ENCODE data around the gene SLC35E4. TPM values are rescaled to one million over a fixed set of nuclear protein-coding genes. Genes with fewer than 3 reads are reported as not detected.
A peak's percentile ranks its signal among the peaks of the same experiment; 100 is the strongest.

SLC35E4 gene
- total and polyA plus RNA-seq, 2 donors (not counting 1 experiment from before 2014, with no cell fraction given), result 0.39 to 3.4 TPM

DNA sequence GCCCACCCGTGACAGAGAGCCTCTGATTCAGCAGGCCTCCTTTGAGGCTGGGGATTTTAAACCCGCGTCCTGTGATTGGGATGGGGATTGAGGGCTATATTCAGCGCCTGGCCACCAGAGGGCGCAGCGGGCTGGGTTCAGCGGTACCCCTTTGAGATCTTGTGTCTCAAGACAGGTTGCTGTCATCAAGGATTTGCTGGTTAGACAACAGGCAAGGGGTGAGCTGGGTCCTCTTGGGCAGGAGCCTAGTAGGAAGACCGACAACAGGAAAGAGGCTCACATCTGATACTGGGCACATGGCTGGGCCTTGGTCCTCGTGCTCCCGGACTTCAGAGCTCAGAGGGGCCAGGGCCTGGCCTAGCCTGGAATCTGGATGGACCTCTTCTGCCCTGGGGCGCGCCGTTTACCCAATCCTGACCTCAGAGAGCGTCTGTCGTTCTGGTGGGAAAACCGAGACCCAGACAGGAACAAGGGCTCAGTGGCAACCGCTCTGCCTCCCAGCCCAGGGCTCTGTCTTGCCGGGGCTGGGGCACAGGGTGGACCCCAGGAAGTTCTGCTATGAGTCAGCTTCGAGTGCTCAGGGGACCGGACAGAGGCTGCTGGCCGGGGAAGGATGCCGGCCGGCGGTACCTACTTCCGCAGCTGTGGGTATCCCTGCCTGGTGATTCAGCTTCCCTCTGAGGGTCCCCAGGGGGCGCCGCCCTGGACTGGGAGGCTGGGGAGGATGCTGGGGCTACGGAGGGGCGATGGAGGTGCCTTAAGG lies 929 bp upstream of the SLC35E4 start:
- DNase-seq, result peak; percentile 92
- Histone ChIP-seq H3K27me3 (replicated peaks in 1 of 4; ENCODE audit: control extremely low read depth in 1 of 4, control insufficient read depth in 3 of 4, insufficient read depth in 4 of 4, low read length in 3 of 4) (no peaks in the 10 kb centered on the region), H3K4me1 (ENCODE audit: control insufficient read depth in 2 of 2, insufficient read depth in 2 of 2, low read length in 2 of 2) (peaks cover 18 to 28% of the 10 kb centered on the region in 2 donors), H3K4me3 (ENCODE audit: control extremely low read depth in 1 of 5, extremely low read depth in 1 of 5, insufficient read depth in 1 of 5, low read depth in 2 of 5, low read length in 4 of 5) (peak overlapping the region in 4 of 5 experiments; percentile 52 to 79 (median 65)), H3K79me2 (ENCODE audit: control insufficient read depth, insufficient read depth, low read length) (no peaks in the 10 kb centered on the region), H3K9me3 (ENCODE audit: control extremely low read depth in 1 of 3, control insufficient read depth in 2 of 3, insufficient read depth in 1 of 3, low read length in 2 of 3) (no peaks in the 10 kb centered on the region), H3K36me3 (replicated peaks in 1 of 2; ENCODE audit: control extremely low read depth in 1 of 2, control insufficient read depth in 1 of 2, extremely low read depth in 1 of 2, insufficient read depth in 2 of 2, low read length in 1 of 2) (no peaks in the 10 kb centered on the region), H3K27ac (ENCODE audit: low read length in 2 of 2) (peak overlapping the region; percentile 82 to 88), H3K9ac (ENCODE audit: low read length) (peak overlapping the region; percentile 77), H3K4me2 (replicated peaks; ENCODE audit: low read depth, low read length, poor library complexity, severe bottlenecking) (peak overlapping the region; percentile 99), H4K20me1 (ENCODE audit: control insufficient read depth, insufficient read depth, low read length, poor library complexity, severe bottlenecking) (no peaks in the 10 kb centered on the region), H2AFZ (ENCODE audit: insufficient read depth, low read depth, low read length, poor library complexity, severe bottlenecking) (peak overlapping the region; percentile 93)
- H3K27me3 Mint-ChIP-seq, result no peaks in the 10 kb centered on the region
- peaks cover 19% of the 10 kb centered on the region for H3K4me1 Mint-ChIP-seq
- peak overlapping the region; percentile 94 for H3K27ac Mint-ChIP-seq
- intact Hi-C loops (cut with micrococcal nuclease), result loop anchor here (1.0 to 2.0 kb wide), 4 partner anchors 15 to 335 kb away; partner anchors contain the start of genes DUSP18, TCN2 and TUG1
- peak; percentile 52 for ATAC-seq (ENCODE audit: low read depth)
- TF ChIP-seq EZH2 (IDR thresholded peaks at IDR 0.05; ENCODE audit: borderline replicate concordance, insufficient read depth, low read depth, low read length, poor library complexity, severe bottlenecking), result no peak
- TF ChIP-seq, protein P1, sequence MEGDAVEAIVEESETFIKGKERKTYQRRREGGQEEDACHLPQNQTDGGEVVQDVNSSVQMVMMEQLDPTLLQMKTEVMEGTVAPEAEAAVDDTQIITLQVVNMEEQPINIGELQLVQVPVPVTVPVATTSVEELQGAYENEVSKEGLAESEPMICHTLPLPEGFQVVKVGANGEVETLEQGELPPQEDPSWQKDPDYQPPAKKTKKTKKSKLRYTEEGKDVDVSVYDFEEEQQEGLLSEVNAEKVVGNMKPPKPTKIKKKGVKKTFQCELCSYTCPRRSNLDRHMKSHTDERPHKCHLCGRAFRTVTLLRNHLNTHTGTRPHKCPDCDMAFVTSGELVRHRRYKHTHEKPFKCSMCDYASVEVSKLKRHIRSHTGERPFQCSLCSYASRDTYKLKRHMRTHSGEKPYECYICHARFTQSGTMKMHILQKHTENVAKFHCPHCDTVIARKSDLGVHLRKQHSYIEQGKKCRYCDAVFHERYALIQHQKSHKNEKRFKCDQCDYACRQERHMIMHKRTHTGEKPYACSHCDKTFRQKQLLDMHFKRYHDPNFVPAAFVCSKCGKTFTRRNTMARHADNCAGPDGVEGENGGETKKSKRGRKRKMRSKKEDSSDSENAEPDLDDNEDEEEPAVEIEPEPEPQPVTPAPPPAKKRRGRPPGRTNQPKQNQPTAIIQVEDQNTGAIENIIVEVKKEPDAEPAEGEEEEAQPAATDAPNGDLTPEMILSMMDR (IDR thresholded peaks at IDR 0.05), result peak; percentile 91
- H3K9me3 Mint-ChIP-seq (ENCODE audit: insufficient read depth), result peaks cover 3% of the 10 kb centered on the region
- 5% methylated on average over 26 of the region's 29 CpGs for WGBS (ENCODE audit: insufficient coverage)
- ChIA-PET CTCF (interaction anchor here (0.6 to 4.8 kb wide), 38 partner anchors 9 to 679 kb away, joined by 3 to 105 read pairs (median 4); partner anchors contain the start of genes DUSP18, LIMK2, MORC2 and SMTN), POLR2A (interaction anchor here (0.6 to 1.9 kb wide), 15 partner anchors 12 to 1003 kb away, joined by 3 to 10 read pairs (median 4); partner anchors contain the start of genes DUSP18, MORC2, PES1 and SMTN)
- peak overlapping the region; percentile 88 for H3K4me3 Mint-ChIP-seq
